Measurements from ENCODE around the gene VGLL4.
"Not testable (repeated sequence)": the region's sequence is repeated elsewhere in the genome, so short reads cannot be mapped to it uniquely, and the experiment has no call there.

DNA sequence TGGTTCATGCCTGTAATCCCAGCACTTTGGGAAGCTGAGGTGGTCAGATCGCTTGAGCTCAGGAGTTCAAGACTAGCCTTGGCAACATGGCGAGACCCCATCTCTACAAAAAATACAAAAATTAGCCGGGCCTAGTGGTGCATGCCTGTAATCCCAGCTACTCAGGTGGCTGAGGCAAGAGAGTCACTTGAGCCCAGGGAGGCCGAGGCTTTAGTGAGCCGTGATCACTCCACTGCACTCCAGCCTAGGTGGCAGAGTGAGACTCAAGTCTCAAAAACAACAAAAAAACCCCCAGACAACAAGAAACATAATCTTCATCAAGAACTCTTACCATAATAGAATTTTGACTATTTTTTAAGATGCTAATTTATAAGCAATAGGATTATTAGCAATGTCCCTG is 117.6 kb downstream of the VGLL4 start:
- TF ChIP-seq, protein P1, sequence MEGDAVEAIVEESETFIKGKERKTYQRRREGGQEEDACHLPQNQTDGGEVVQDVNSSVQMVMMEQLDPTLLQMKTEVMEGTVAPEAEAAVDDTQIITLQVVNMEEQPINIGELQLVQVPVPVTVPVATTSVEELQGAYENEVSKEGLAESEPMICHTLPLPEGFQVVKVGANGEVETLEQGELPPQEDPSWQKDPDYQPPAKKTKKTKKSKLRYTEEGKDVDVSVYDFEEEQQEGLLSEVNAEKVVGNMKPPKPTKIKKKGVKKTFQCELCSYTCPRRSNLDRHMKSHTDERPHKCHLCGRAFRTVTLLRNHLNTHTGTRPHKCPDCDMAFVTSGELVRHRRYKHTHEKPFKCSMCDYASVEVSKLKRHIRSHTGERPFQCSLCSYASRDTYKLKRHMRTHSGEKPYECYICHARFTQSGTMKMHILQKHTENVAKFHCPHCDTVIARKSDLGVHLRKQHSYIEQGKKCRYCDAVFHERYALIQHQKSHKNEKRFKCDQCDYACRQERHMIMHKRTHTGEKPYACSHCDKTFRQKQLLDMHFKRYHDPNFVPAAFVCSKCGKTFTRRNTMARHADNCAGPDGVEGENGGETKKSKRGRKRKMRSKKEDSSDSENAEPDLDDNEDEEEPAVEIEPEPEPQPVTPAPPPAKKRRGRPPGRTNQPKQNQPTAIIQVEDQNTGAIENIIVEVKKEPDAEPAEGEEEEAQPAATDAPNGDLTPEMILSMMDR (IDR thresholded peaks at IDR 0.05; ENCODE audit: borderline replicate concordance, extremely low read depth, low read length, poor library complexity, severe bottlenecking) = not testable (repeated sequence)
- not testable (repeated sequence) for TF ChIP-seq EZH2 (IDR thresholded peaks at IDR 0.05; ENCODE audit: borderline replicate concordance, low read depth, low read length, severe bottlenecking)
